Endometrial microvascular endothelial cells (primary cell): ENCODE results near the gene B4GALNT1. TPM values are rescaled to one million over a fixed set of nuclear protein-coding genes. Genes with fewer than 3 reads are reported as not detected.
"Not testable (repeated sequence)": the region's sequence is repeated elsewhere in the genome, so short reads cannot be mapped to it uniquely, and the experiment has no call there.

Source experiments
- in situ Hi-C: cut with HindIII; loops from 2 replicates; pipeline ENCODE4 v1.10.0; 2017; ENCODE audit warnings: low sequenced_read_pairs, low pct_unique_long_range_greater_than_20kb; ENCODE audit errors: inconsistent ontology term
- total RNA-seq: library from RNA; depleted of rRNA; stranded (reverse); fragments of >200 nt; gene quantifications from one replicate; pipeline ENCODE4 v1.2.3, GENCODE V29; 2015; ENCODE audit errors: inconsistent ontology term

The B4GALNT1 gene
- 0.19 TPM for total RNA-seq

- in situ Hi-C loops, result no loop called here
Measured at GRCh38 chr12:57632958-57633840, at the start of gene B4GALNT1. Gene B4GALNT1 (minus strand): TSS chr12:57633201. CDS start chr12:57632132, 1,069 bp downstream.

- in situ Hi-C loops, result no loop called here
Measured at GRCh38 chr12:57679697-57680096, 46.7 kb upstream of the B4GALNT1 start.

- in situ Hi-C loops, result not testable (repeated sequence)
Measured at GRCh38 chr12:57677947-57678346, 44.9 kb upstream of the B4GALNT1 start.

DNA sequence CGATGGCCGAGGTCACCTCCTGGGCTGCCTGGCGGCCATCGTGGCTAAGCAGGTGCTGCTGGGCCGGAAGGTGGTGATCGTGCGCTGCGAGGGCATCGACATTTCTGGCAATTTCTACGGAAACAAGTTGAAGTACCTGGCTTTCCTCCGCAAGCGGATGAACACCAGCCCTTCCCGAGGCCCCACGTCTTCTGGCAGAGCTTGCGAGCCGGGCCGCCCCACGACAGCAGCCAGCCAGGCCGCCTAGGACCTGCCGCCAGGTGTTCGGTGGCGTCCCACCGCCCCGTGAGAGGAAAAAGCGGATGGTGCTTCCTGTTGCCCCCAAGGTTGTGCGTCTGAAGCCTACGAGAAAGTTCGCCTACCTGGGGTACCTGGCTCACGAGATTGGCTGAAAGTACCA lies 41.7 kb upstream of the B4GALNT1 start:
- in situ Hi-C loops, result no loop called here

DNA sequence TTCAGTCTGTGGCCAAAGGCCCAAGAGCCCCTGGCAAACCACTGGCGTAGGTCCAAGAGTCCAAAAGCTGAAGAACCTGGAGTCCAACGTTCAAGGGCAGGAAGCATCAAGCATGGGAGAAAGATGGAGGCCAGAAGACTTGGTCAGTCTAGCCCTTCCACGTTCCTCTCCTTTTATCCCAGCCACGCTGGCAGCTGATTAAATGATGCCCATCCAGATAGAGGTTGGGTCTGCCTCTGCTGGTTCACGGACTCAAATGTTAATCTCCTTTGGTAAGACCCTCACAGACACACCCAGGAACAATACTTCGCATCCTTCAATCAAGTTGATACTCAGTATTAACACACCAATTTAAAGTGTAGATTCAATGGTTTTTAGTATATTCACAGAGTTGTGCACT lies 39.8 kb upstream of the B4GALNT1 start:
- in situ Hi-C loops, result no loop called here

DNA sequence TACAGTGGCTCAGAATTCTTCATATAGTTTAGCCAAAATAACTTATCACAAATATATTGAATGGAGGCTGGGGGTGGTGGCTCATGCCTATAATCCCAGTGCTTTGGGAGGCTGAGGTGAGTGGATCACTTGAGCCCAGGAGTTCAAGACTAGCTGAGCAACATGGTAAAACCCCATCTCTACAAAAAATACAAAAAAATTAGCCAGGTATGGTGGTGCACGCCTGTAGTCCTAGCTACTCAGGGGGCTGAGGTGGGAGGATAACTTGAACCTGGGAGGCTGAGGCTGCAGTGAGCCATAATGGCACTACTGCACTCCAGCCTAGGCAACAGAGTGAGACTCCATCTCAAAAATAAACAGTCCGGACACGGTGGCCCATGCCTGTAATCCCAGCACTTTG lies 38.8 kb upstream of the B4GALNT1 start:
- in situ Hi-C loops, result not testable (repeated sequence)

DNA sequence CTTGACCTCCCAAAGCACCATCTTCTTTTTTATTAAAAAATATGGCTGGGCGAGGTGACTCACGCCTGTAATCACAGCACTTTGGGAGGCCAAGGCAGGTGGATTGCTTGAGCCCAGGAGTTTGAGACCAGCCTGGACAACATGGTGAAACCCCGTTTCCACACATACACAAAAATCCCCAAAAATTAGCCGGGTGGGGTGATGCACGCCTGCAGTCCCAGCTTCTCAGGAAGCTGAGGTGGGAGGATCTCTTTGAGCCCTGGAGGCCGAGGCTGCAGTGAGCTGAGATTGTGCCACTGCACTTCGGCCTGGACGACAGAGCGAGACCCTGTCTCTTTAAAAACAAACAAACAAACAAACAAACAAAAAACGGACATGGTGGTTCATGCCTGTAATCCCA lies 36.7 kb upstream of the B4GALNT1 start:
- in situ Hi-C loops, result not testable (repeated sequence)

- in situ Hi-C loops, result no loop called here
Measured at GRCh38 chr12:57666897-57667296, 33.9 kb upstream of the B4GALNT1 start.

GRCh38 chr12:57665066-57665820 lies 32.2 kb upstream of the B4GALNT1 start:
- in situ Hi-C loops, result not testable (repeated sequence)

GRCh38 chr12:57661376-57661775 lies 28.4 kb upstream of the B4GALNT1 start:
- in situ Hi-C loops, result no loop called here

DNA sequence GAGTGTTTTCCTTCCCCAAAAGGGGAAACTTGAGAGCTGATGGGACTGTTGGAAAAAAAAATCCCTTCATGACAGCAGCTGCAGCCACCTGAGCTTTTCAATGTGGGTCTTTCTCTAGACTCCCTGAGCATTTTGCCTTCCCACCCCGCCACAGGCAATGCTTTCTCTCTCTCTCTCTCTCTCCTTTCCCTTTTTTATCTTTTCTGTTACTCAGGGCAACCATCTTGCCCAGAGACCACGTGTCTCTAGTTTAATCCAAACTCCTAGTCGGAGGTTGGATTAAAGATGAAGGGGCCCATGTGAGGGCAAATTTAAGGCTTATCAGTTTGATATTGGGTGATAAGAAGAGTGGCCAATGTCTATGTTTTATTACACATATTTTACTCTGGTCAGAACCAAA lies 25.9 kb upstream of the B4GALNT1 start:
- in situ Hi-C loops, result no loop called here

DNA sequence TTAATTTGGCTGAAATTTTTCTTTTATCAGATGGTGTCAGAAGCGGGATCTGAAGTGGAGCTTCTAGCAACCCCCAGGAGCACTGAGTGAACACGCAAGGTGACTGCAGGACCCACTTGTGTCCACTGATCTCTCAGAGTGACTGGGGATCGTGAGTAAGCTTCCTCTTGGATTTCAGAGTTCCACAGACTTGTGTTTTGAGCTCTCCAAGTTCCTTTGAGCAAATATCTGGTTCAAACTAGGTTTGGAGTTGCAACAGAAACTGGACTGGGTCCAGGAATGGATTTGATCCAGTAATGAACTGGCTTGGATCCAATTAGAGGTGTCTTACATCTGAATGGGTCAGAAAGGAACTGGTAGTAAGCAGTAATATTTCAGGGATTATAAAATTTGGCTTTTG lies 24.7 kb upstream of the B4GALNT1 start:
- in situ Hi-C loops, result no loop called here

- in situ Hi-C loops, result not testable (repeated sequence)
Measured at GRCh38 chr12:57656408-57656807, 23.4 kb upstream of the B4GALNT1 start.

GRCh38 chr12:57655541-57656240 lies 22.7 kb upstream of the B4GALNT1 start:
- in situ Hi-C loops, result no loop called here

DNA sequence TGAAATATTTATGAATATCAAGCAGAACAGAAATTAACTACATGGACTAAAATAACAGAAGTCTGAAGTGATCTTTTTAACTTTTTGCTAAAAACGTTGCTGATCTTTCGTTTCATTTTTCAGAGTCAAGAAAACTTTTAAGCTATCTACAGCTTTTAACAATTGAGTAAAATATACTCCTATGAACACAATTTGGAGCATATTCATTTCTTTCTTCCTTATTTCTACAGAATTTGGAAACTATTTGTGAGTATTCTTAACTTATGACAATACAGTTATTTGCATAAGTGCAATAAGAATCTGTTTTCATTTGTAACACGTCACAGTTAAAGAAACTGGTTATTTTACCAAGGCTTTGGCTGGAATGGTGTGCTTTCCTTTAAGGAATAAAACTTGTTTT lies 21.0 kb upstream of the B4GALNT1 start:
- in situ Hi-C loops, result no loop called here

DNA sequence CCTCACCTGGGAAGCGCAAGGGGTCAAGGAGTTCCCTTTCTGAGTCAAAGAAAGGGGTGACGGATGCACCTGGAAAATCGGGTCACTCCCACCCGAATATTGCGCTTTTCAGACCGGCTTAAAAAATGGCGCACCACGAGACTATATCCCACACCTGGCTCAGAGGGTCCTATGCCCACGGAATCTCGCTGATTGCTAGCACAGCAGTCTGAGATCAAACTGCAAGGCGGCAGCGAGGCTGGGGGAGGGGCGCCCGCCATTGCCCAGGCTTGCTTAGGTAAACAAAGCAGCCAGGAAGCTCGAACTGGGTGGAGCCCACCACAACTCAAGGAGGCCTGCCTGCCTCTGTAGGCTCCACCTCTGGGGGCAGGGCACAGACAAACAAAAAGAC lies 13.7 kb upstream of the B4GALNT1 start:
- in situ Hi-C loops, result not testable (repeated sequence)

GRCh38 chr12:57645990-57646658 lies 13.1 kb upstream of the B4GALNT1 start:
- in situ Hi-C loops, result not testable (repeated sequence)

- in situ Hi-C loops, result no loop called here
Measured at GRCh38 chr12:57641699-57642442, 8.9 kb upstream of the B4GALNT1 start.
